ENCODE measurements around the gene RHBDD1. TPM values are rescaled to one million over a fixed set of nuclear protein-coding genes. Genes with fewer than 3 reads are reported as not detected.

RHBDD1 gene
- total RNA-seq, 4 donors from 2014 or later: 12.1 to 21.6 (median 19.3) TPM

DNA sequence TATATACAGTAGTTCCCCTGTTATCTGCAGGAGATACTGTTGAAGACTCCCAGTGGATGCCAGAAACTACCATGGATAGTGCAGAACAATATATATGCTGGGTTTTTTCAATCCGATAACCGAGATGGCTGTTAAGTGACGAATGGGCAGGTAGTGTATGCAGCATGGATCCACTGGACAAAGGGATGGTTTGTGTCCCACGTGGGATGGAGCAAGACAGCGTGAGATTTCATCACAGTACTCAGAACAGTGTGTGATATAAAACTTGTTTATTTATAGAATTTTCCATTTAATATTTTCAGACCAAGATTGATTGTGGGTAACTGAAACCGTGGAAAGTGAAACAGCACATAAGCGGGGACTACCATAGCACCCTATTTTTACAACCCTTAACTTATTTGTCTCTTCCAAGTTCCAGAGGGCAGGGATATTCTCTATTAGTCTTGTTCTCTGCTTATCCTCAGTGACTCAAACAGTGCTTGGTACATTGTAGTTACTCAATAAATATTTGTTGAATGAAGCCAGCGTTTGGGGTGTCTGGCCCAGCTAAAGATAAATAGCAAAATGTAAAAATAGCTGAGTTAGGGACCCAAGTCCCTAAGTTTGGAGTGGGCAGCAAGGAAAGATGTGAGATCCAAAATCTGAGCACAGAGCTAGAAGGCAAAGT lies 50.0 kb downstream of the RHBDD1 start:
- no peak for DNase-seq (ENCODE audit: low spot score)
- no peak for ATAC-seq (ENCODE audit: low FRiP score)
- TF ChIP-seq, protein P1, sequence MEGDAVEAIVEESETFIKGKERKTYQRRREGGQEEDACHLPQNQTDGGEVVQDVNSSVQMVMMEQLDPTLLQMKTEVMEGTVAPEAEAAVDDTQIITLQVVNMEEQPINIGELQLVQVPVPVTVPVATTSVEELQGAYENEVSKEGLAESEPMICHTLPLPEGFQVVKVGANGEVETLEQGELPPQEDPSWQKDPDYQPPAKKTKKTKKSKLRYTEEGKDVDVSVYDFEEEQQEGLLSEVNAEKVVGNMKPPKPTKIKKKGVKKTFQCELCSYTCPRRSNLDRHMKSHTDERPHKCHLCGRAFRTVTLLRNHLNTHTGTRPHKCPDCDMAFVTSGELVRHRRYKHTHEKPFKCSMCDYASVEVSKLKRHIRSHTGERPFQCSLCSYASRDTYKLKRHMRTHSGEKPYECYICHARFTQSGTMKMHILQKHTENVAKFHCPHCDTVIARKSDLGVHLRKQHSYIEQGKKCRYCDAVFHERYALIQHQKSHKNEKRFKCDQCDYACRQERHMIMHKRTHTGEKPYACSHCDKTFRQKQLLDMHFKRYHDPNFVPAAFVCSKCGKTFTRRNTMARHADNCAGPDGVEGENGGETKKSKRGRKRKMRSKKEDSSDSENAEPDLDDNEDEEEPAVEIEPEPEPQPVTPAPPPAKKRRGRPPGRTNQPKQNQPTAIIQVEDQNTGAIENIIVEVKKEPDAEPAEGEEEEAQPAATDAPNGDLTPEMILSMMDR (IDR thresholded peaks at IDR 0.05): no peak

- ATAC-seq (ENCODE audit: low FRiP score) (no peak), DNase-seq (ENCODE audit: low spot score) (no peak)
- TF ChIP-seq, protein P1 (IDR thresholded peaks at IDR 0.05): no peak
Observed at GRCh38 chr2:226887940-226888339, 52.1 kb downstream of the RHBDD1 start.

- TF ChIP-seq, protein P1 (IDR thresholded peaks at IDR 0.05): no peak
- ATAC-seq (ENCODE audit: low FRiP score) (no peak), DNase-seq (ENCODE audit: low spot score) (no peak)
Observed at GRCh38 chr2:226888378-226888965, 52.6 kb downstream of the RHBDD1 start.

DNA sequence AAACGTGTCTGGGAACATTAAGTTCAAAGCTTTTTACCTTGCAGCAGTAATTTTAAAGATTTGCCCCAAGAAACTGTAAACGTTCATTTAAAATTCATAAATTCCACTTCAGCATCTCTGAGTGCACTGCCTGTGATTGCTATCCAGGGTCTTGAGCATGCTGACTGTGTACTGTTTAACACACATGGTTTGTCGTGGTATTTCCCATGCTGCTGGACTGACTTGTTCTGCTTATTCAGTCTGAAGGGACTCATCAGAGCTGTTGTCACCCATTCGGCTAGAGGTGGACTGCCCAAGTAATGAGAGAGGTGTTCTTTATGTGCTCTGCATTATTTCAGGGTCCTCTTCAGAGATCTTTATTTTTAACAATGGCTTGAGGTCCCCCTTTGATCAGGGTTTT lies 53.1 kb downstream of the RHBDD1 start:
- TF ChIP-seq, protein P1 (IDR thresholded peaks at IDR 0.05): no peak
- ATAC-seq (ENCODE audit: low FRiP score) (no peak), DNase-seq (ENCODE audit: low spot score) (no peak)

DNA sequence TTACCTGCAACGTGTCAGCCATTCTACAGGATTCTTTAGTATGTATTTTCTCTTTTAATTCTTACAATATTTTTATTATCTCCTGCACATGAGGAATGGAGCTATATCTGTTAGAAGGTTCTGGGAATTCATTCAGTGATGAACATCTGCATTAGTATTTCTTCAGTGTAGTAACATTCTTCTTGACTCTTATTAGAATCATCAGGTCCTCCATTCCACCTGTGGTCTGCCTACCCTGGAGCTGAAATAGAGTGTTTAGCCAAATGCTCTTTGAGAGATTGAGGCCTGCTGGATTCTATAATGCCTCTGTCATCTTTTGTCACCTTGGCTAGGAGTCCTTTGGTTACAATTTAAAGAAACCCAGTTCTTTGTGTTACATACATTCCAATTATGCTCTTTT lies 54.4 kb downstream of the RHBDD1 start:
- DNase-seq (ENCODE audit: low spot score) (no peak), ATAC-seq (ENCODE audit: low FRiP score) (no peak)
- TF ChIP-seq, protein P1 (IDR thresholded peaks at IDR 0.05): no peak

DNA sequence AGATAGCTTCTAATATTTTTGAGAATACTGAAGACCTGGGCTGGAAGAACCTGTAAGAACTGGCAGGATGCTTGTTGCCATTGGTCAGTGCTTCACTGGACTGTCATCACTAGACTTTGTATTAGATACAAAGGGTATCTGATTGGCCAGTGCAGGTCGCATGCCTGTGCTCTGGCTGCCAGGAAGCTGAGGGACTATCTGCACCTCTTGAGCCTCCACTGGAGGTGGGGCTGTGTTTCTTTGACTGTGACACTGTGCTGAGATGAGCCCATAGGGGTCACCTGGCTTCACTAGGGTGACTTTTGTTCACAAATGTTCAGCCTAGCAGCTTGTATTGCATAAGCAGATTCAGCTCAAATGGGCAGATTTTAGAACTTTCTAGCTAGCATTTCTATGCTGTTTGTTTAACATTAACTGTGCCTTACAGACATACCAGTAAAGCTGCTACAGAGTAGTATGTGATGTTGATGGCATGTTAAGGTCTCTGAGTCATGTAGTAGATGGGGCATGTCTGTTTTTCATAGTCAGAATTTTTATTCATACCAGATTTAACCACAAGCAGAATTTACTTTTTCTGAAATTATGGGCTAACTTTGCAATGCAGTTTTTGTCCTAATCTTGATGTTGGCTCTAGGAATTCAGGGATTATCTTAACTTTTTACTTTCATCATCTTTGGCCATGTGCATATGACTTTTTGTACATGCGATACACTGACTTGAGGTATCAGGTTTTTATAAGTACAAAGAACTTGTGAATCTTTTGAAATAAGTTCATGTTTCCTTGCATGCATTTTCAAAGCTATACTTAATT lies 56.1 kb downstream of the RHBDD1 start:
- DNase-seq (ENCODE audit: low spot score) (no peak), ATAC-seq (ENCODE audit: low FRiP score) (no peak)
- TF ChIP-seq, protein P1 (IDR thresholded peaks at IDR 0.05): no peak

Measured in omental fat pad (tissue), 4 donors.